A673 (cell line): ENCODE measurements around the gene OTOA. TPM values are rescaled to one million over a fixed set of nuclear protein-coding genes. Genes with fewer than 3 reads are reported as not detected.
A peak's percentile ranks its signal among the peaks of the same experiment; 100 is the strongest.

Experiments used
- BruUV-seq: library from RNA; stranded (reverse); fragments of 400-500 nt; replicated peaks from 2 replicates; lab custom pipeline; 2021; lab: Mats Ljungman, UMichigan
- CTCF ChIA-PET: fragments of 300-600 bp; sonication (Branson Sonifier 250); formaldehyde crosslinking; loops from one replicate; lab custom pipeline; 2022; ENCODE audit warnings: antibody characterized with exemption; lab: Charles Lee
- POLR2A ChIA-PET: fragments of 300-600 bp; sonication (Branson Sonifier 250); formaldehyde crosslinking; loops from one replicate; lab custom pipeline; 2022; ENCODE audit warnings: antibody characterized with exemption; ENCODE audit not compliant: low non-redundant PET; lab: Charles Lee
- DNase-seq: peaks from one replicate; pipeline ENCODE4 v3.0.0-alpha.2; 2015; ENCODE audit warnings: low spot score
- H3K27ac ChIP-seq: fragments of 200-600 bp; sonication (generic); 2 replicates; pipeline ENCODE4 v1.5.1; 2016; ENCODE audit warnings: mixed run types, low read depth, mild to moderate bottlenecking, mixed read lengths, antibody characterized with exemption, low read length; ENCODE audit not compliant: poor library complexity, severe bottlenecking
- H3K27me3 ChIP-seq: fragments of 200-600 bp; sonication (generic); replicated peaks from 2 replicates; pipeline ENCODE4 v1.6.1; 2017; ENCODE audit warnings: mixed run types, low read depth, mild to moderate bottlenecking, mixed read lengths, antibody characterized with exemption, low read length; ENCODE audit not compliant: insufficient read depth, poor library complexity
- H3K36me3 ChIP-seq: fragments of 200-600 bp; sonication (generic); 2 replicates; pipeline ENCODE4 v1.6.1; 2016; ENCODE audit warnings: mixed run types, mild to moderate bottlenecking, mixed read lengths, antibody characterized with exemption, low read length; ENCODE audit not compliant: insufficient read depth, poor library complexity, severe bottlenecking
- H3K4me1 ChIP-seq: fragments of 200-600 bp; sonication (generic); 2 replicates; pipeline ENCODE4 v1.6.1; 2017; ENCODE audit warnings: mixed run types, mild to moderate bottlenecking, mixed read lengths, antibody characterized with exemption, low read length; ENCODE audit not compliant: insufficient read depth, poor library complexity, severe bottlenecking
- H3K4me3 ChIP-seq: fragments of 200-600 bp; sonication (generic); 2 replicates; pipeline ENCODE4 v1.5.1; 2016; ENCODE audit warnings: low read depth, mixed run types, mild to moderate bottlenecking, mixed read lengths, low read length; ENCODE audit not compliant: poor library complexity, severe bottlenecking
- H3K9me3 ChIP-seq: fragments of 200-600 bp; sonication (generic); 2 replicates; pipeline ENCODE4 v1.6.1; 2016; ENCODE audit warnings: mixed run types, low read depth, mild to moderate bottlenecking, mixed read lengths, antibody characterized with exemption, low read length; ENCODE audit not compliant: poor library complexity, severe bottlenecking
- CTCF ChIP-seq: fragments of 300-800, 200-600 bp; sonication (generic); conservative IDR thresholded peaks from 2 replicates; pipeline ENCODE4 v1.5.1; 2017; ENCODE audit warnings: low read depth, mild to moderate bottlenecking, antibody characterized with exemption, low read length, moderate library complexity, mixed read lengths
- EZH2 ChIP-seq: fragments of 200-600 bp; sonication (generic); IDR thresholded peaks from 2 replicates; pipeline ENCODE4 v1.6.1; 2017; ENCODE audit warnings: borderline replicate concordance, low read depth, mild to moderate bottlenecking, mixed read lengths, antibody characterized with exemption, low read length; ENCODE audit not compliant: poor library complexity, severe bottlenecking
- intact Hi-C: fragments of 100-400 bp; cut with micrococcal nuclease; formaldehyde crosslinking; loops from one replicate; pipeline ENCODE4 v1.10.0; 2022; ENCODE audit not compliant: unreplicated experiment
- total RNA-seq: library from RNA; stranded (reverse); gene quantifications from 2 replicates; pipeline ENCODE4 v1.2.3, GENCODE V29; 2021

The OTOA gene
- total RNA-seq, 1 experiment from 2014 or later = 0.13 TPM

DNA sequence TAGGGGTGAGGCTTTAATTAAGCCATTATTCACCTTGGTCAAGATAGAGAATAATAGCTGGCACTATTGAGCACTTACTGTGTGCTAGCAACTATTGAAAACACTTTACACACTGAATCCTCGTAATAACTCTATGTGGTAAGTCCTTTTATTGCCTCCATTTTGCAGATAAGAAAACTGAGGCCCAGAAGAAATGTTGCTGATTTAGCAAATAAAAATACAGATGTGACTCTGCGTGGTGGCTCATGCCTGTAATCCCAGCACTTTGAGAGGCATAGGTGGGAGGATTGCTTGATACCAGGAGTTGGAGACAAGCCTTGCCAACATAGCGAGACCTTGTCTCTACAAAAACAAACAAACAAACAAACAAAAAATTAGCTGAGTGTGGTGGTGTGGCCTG is 19.4 kb downstream of the OTOA start:
- H3K27ac ChIP-seq = no peak overlapping the region
- no peak for DNase-seq
- POLR2A ChIA-PET = no interaction called here
- BruUV-seq = no TSS peak
- H3K36me3 ChIP-seq = no peaks in the 10 kb centered on the region
- H3K9me3 ChIP-seq = no peaks in the 10 kb centered on the region
- intact Hi-C loops = no loop called here
- H3K4me1 ChIP-seq = no peaks in the 10 kb centered on the region
- CTCF ChIA-PET = no interaction called here
- H3K4me3 ChIP-seq = no peak overlapping the region
- TF ChIP-seq EZH2 (no peak), CTCF (no peak)
- no peaks in the 10 kb centered on the region for H3K27me3 ChIP-seq

DNA sequence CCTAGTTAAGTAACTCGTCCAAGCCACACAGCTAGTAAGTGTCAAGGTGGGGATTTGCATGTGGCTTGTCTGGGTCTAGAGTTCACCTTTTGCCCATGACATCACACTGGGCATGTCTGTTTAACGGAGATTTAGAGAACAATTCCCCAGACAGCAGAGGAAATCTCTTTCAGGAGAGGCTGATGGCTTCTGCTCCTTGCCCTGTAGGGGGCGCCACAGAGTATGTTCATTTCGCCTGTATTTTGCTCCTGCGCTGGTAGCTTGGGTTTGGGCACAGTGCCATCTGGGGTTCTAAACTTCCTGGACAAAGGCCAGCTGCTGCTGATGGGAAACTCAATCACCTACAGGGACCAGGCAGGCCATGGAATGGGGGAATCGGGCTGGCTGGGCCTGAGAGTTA is 20.4 kb downstream of the OTOA start:
- Histone ChIP-seq H3K9me3 (no peaks in the 10 kb centered on the region), H3K4me3 (no peak overlapping the region), H3K4me1 (no peaks in the 10 kb centered on the region), H3K27me3 (peaks cover 2% of the 10 kb centered on the region), H3K27ac (no peak overlapping the region), H3K36me3 (no peaks in the 10 kb centered on the region)
- TF ChIP-seq EZH2 (no peak), CTCF (peak; percentile 80)
- DNase-seq = peak; percentile 42
- intact Hi-C loops = no loop called here
- ChIA-PET POLR2A (no interaction called here), CTCF (interaction anchor here (0.6 kb wide), 2 partner anchors 17 to 136 kb away, joined by 3 to 6 read pairs; no protein-coding TSS in a partner anchor)
- BruUV-seq = no TSS peak

DNA sequence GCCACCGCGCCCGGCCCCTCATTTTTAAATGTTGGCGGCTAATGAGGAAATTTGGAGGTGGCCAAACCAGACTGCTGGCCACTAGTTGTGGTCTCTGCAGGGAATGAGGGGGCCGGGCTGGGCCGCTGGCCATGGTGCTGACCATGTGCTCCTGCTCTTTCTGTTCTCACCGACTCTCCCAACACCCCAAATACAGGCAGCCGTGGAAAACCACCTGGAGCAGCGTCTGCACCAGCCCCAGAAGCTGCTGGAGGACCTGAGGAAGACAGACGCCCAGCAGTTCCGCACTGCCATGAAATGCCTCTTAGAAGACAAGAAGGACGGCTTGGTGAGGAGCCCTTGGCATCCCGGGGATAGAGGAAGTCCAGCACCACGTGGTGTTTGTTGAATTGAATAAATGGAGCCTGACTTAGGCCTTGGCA is 21.3 kb downstream of the OTOA start:
- peak; percentile 16 for DNase-seq
- Histone ChIP-seq H3K27ac (no peak overlapping the region), H3K4me3 (no peak overlapping the region), H3K9me3 (no peaks in the 10 kb centered on the region), H3K36me3 (no peaks in the 10 kb centered on the region), H3K4me1 (no peaks in the 10 kb centered on the region), H3K27me3 (peaks cover 3% of the 10 kb centered on the region)
- POLR2A ChIA-PET = no interaction called here
- intact Hi-C loops = no loop called here
- TF ChIP-seq CTCF = no peak
- no peak for TF ChIP-seq EZH2
- CTCF ChIA-PET = no interaction called here
- BruUV-seq = no TSS peak
